Loucy (cell line): ENCODE data around the gene CASKIN2.

Experiments used
- H2AFZ ChIP-seq: fragments of 200-600 bp; sonication (generic); 2 replicates; pipeline ENCODE4 v1.6.0; 2016; ENCODE audit warnings: antibody characterized with exemption, mild to moderate bottlenecking, low read length, moderate library complexity
- H3F3A ChIP-seq: fragments of 200-600 bp; 2 replicates; pipeline ENCODE4 v1.6.0; 2016; ENCODE audit warnings: antibody characterized with exemption, low read depth, mild to moderate bottlenecking
- H3K27me3 ChIP-seq: fragments of 200-600 bp; sonication (generic); 2 replicates; pipeline ENCODE4 v1.6.1; 2014; ENCODE audit warnings: low read length, mild to moderate bottlenecking; ENCODE audit not compliant: insufficient read depth, poor library complexity, severe bottlenecking
- H3K36me3 ChIP-seq: fragments of 200-600 bp; sonication (generic); 2 replicates; pipeline ENCODE4 v1.6.1; 2016; ENCODE audit warnings: low read length; ENCODE audit not compliant: insufficient read depth
- H3K4me1 ChIP-seq: fragments of 200-600 bp; sonication (generic); 2 replicates; pipeline ENCODE4 v1.5.1; 2014; ENCODE audit warnings: low read length, mild to moderate bottlenecking; ENCODE audit not compliant: insufficient read depth, poor library complexity, severe bottlenecking
- H3K4me2 ChIP-seq: fragments of 200-600 bp; sonication (generic); 2 replicates; pipeline ENCODE4 v1.6.0; 2014; ENCODE audit warnings: antibody characterized with exemption, low read length, low read depth, mild to moderate bottlenecking; ENCODE audit not compliant: poor library complexity, severe bottlenecking
- H3K4me3 ChIP-seq: fragments of 200-600 bp; sonication (generic); 2 replicates; pipeline ENCODE4 v1.5.1; 2014; ENCODE audit warnings: low read length, mild to moderate bottlenecking, mixed read lengths; ENCODE audit not compliant: poor library complexity, severe bottlenecking
- H3K79me2 ChIP-seq: fragments of 200-600 bp; sonication (generic); 2 replicates; pipeline ENCODE4 v1.6.1; 2014; ENCODE audit warnings: low read length; ENCODE audit not compliant: insufficient read depth
- H3K9ac ChIP-seq: fragments of 200-600 bp; sonication (generic); 2 replicates; pipeline ENCODE4 v1.6.0; 2014; ENCODE audit warnings: mild to moderate bottlenecking, low read depth, low read length, moderate library complexity; ENCODE audit not compliant: poor library complexity, severe bottlenecking
- H3K9me2 ChIP-seq: fragments of 200-600 bp; sonication (generic); replicated peaks from 2 replicates; pipeline ENCODE4 v1.6.1; 2016; ENCODE audit warnings: low read depth, low read length, mixed read lengths
- H3K9me3 ChIP-seq: fragments of 200-600 bp; sonication (generic); 2 replicates; pipeline ENCODE4 v1.6.1; 2014; ENCODE audit warnings: mild to moderate bottlenecking, antibody characterized with exemption, low read length, low read depth; ENCODE audit not compliant: insufficient read depth
- H4K20me1 ChIP-seq: fragments of 200-600 bp; sonication (generic); 2 replicates; pipeline ENCODE4 v1.6.0; 2014; ENCODE audit warnings: antibody characterized with exemption, low read length, mild to moderate bottlenecking; ENCODE audit not compliant: insufficient read depth, poor library complexity, severe bottlenecking
- CTCF ChIP-seq: fragments of 200-600 bp; sonication (generic); conservative IDR thresholded peaks from 2 replicates; pipeline ENCODE4 v1.5.1; 2014; ENCODE audit warnings: mild to moderate bottlenecking, antibody characterized with exemption, low read length
- EZH2phosphoT487 ChIP-seq: fragments of 200-600 bp; IDR thresholded peaks from 2 replicates; pipeline ENCODE4 v1.6.1; 2018; ENCODE audit warnings: antibody characterized with exemption, mild to moderate bottlenecking, moderate library complexity, borderline replicate concordance

CASKIN2 gene

GRCh38 chr17:75548813-75549212 is 33.5 kb upstream of the CASKIN2 start:
- Histone ChIP-seq H3K36me3 (no peaks in the 10 kb centered on the region), H3K9me3 (no peaks in the 10 kb centered on the region), H3K4me3 (no peak overlapping the region), H3F3A (no peaks in the 10 kb centered on the region), H3K9ac (no peak overlapping the region), H4K20me1 (no peaks in the 10 kb centered on the region), H2AFZ (no peak overlapping the region), H3K27me3 (no peaks in the 10 kb centered on the region), H3K4me1 (no peaks in the 10 kb centered on the region), H3K79me2 (no peaks in the 10 kb centered on the region), H3K4me2 (no peak overlapping the region), H3K9me2 (no peaks in the 10 kb centered on the region)
- no peak for TF ChIP-seq CTCF
- TF ChIP-seq EZH2phosphoT487, result no peak

GRCh38 chr17:75547091-75547490 is 31.8 kb upstream of the CASKIN2 start:
- no peaks in the 10 kb centered on the region for H3K36me3 ChIP-seq
- H2AFZ ChIP-seq, result no peak overlapping the region
- H3K9ac ChIP-seq, result no peak overlapping the region
- H3K4me3 ChIP-seq, result no peak overlapping the region
- H3K27me3 ChIP-seq, result no peaks in the 10 kb centered on the region
- H3K79me2 ChIP-seq, result no peaks in the 10 kb centered on the region
- H3K4me2 ChIP-seq, result no peak overlapping the region
- no peaks in the 10 kb centered on the region for H3F3A ChIP-seq
- no peaks in the 10 kb centered on the region for H3K9me2 ChIP-seq
- H3K4me1 ChIP-seq, result no peaks in the 10 kb centered on the region
- H4K20me1 ChIP-seq, result no peaks in the 10 kb centered on the region
- no peaks in the 10 kb centered on the region for H3K9me3 ChIP-seq
- no peak for TF ChIP-seq EZH2phosphoT487
- TF ChIP-seq CTCF, result no peak

- Histone ChIP-seq H3K9me3 (no peaks in the 10 kb centered on the region), H3K79me2 (no peaks in the 10 kb centered on the region), H3K9ac (no peak overlapping the region), H3K9me2 (no peaks in the 10 kb centered on the region), H3K4me3 (no peak overlapping the region), H3K4me2 (no peak overlapping the region), H3K4me1 (no peaks in the 10 kb centered on the region), H3K27me3 (no peaks in the 10 kb centered on the region), H3F3A (no peaks in the 10 kb centered on the region), H4K20me1 (no peaks in the 10 kb centered on the region), H3K36me3 (no peaks in the 10 kb centered on the region), H2AFZ (no peak overlapping the region)
- no peak for TF ChIP-seq CTCF
- no peak for TF ChIP-seq EZH2phosphoT487
These were observed 30.8 kb upstream of the CASKIN2 start for GRCh38 chr17:75546181-75546580.
